Astrocyte of the cerebellum (primary cell): ENCODE data around the gene GJC2.

Experiments
- DNase-seq: peaks from one replicate; pipeline ENCODE4 v3.0.0-alpha.2; 2011; ENCODE audit warnings: low read depth
- H3K4me3 ChIP-seq: 2 replicates; pipeline ENCODE4 v1.5.1; 2011; ENCODE audit warnings: mild to moderate bottlenecking, low read depth, low read length, moderate library complexity
- in situ Hi-C: cut with HindIII; loops from 2 replicates; pipeline ENCODE4 v1.10.0; 2017; ENCODE audit warnings: low sequenced_read_pairs
- TF ChIP-seq, protein P1 (sequence below): IDR thresholded peaks from 2 replicates; pipeline ENCODE4 v1.5.1; 2012; ENCODE audit warnings: low read length, low read depth, moderate library complexity, mild to moderate bottlenecking; ENCODE audit errors: missing control alignments

The GJC2 gene

DNA sequence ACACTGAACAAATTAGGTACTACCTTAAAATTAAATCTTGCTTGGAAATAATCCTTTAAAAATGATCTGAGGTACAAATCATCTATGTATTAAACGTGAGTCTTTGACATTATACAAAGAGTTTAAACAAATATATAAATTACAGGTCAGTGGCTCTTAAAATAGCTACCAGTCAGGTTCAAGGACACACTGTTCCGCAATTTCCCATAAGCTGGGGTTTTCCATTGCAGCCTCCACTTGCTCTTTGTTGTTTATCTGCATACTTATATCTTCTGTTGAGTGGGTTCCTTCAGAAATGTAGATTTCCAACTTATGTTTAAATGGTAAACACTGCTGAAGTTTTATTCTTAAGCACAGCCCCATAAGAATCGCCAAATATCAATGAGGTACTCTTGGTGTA is 34.9 kb upstream of the GJC2 start:
- TF ChIP-seq, protein P1, sequence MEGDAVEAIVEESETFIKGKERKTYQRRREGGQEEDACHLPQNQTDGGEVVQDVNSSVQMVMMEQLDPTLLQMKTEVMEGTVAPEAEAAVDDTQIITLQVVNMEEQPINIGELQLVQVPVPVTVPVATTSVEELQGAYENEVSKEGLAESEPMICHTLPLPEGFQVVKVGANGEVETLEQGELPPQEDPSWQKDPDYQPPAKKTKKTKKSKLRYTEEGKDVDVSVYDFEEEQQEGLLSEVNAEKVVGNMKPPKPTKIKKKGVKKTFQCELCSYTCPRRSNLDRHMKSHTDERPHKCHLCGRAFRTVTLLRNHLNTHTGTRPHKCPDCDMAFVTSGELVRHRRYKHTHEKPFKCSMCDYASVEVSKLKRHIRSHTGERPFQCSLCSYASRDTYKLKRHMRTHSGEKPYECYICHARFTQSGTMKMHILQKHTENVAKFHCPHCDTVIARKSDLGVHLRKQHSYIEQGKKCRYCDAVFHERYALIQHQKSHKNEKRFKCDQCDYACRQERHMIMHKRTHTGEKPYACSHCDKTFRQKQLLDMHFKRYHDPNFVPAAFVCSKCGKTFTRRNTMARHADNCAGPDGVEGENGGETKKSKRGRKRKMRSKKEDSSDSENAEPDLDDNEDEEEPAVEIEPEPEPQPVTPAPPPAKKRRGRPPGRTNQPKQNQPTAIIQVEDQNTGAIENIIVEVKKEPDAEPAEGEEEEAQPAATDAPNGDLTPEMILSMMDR = no peak
- no peak overlapping the region for H3K4me3 ChIP-seq
- in situ Hi-C loops = no loop called here
- no peak for DNase-seq

DNA sequence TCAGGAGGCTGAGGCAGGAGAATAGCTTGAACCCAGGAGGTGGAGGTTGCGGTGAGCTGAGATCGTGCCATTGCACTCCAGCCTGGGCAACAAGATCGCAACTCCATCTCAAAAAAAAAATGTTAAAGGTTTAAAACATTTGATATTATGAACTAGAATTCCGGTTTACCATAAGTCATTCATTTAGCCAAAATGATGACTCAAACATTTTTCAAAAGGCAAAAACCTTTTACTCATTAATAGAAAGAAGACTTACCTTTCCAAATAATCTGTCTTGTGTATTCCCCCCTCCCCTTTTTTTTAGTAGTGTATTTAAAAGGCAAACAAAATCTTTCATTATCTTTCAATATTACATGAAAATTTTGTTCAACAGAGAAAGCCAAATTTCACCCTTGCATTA is 32.4 kb upstream of the GJC2 start:
- no peak overlapping the region for H3K4me3 ChIP-seq
- in situ Hi-C loops = no loop called here
- TF ChIP-seq, protein P1 = no peak
- no peak for DNase-seq

DNA sequence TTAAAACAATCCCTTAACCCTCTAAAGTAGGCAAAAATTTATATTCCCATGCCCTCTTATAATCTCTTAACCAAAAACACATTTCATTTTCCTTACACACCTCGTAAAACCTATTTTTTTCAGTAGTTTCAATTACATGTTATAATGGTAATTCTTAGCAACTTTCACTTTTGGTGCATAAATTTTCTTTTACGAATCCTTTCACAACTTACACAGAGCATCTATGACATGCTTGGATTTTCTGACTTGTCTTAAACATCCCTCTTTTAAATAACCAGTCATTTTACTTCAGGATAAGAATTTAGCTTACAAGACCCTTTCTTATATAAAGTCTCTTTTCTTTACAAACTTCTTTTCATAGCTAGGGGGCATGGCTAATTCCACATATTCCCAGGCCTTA is 31.7 kb upstream of the GJC2 start:
- H3K4me3 ChIP-seq = no peak overlapping the region
- DNase-seq = no peak
- TF ChIP-seq, protein P1 = no peak
- in situ Hi-C loops = no loop called here

DNA sequence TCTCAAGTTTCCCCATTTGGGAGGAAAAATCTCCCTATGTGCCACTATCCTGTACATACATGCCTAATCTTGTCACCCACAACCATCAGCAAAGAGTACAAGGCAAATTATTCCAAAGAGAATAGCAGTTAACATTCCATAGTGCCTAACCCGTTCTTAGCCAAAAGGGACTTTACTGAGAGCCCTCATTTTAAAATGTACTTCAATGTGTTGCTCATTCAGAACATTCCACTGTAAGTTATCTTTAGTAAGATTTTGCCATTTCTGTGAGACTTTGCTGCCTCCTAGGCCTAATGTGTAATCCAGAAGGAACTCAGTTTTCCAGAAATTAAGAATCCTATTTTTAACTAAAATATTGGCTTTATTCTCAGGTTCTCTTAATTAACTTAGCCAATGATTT is 29.4 kb upstream of the GJC2 start:
- no peak overlapping the region for H3K4me3 ChIP-seq
- TF ChIP-seq, protein P1 = no peak
- no peak for DNase-seq
- in situ Hi-C loops = loop anchor here (10.0 kb wide), 1 partner anchor 64 kb away; no protein-coding TSS in a partner anchor

DNA sequence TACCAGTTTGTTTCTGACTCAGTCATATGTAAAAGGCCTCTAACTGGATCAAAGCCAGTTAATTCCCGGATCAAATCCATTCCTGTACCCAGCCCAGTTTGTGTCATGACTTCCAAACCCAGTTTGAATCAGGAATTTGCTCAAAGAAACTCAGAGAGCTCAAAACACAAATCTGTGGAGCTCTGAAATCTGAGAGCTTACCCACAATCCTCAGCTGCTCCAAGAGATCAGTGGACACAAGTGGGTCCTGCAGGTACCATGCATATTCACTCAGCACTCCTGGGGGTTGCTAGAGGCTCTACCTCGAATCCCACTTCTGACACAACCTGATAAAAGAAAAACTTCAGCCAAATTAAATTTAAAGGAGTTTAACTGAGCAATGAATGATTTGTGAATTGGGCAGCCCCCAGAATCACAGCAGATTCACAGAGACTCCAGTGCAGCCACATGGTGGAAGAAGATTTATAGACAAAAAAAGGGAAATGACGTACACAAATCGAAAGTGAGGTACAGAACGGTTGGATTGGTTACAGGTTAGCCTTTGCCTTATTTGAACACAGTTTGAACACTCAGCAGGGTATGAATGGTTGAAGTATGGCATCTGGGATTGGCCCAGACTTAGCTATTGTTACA is 28.8 kb upstream of the GJC2 start:
- TF ChIP-seq, protein P1 = no peak
- H3K4me3 ChIP-seq = no peak overlapping the region
- in situ Hi-C loops = loop anchor here (10.0 kb wide), 1 partner anchor 64 kb away; no protein-coding TSS in a partner anchor
- DNase-seq = no peak

DNA sequence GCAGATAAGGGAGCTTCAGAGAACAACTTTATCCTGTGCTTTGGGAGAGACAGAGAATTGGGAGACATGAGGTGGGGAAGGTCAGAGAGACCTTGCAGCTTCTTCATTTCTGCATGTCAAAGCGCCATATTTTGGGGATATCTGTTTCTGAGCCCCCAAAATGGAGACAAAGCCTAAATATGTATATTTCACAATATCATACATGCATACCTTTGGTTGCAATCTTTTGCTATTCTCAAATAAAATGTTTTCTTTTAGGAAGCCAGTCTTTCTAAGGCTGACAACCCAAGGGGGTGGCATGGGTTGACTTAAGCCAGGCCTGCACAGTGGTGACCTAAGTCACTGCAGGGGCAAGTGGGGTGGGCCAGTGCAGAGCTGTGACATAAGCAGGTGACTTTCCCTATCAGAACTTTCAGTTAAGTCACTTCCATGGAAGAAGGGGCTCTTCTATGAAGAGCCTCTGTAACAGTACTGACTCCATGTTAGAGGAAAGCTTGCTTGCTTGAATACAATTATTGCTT is 26.7 kb upstream of the GJC2 start:
- in situ Hi-C loops = loop anchor here (10.0 kb wide), 1 partner anchor 62 kb away; no protein-coding TSS in a partner anchor
- no peak for DNase-seq
- H3K4me3 ChIP-seq = no peak overlapping the region
- TF ChIP-seq, protein P1 = no peak

DNA sequence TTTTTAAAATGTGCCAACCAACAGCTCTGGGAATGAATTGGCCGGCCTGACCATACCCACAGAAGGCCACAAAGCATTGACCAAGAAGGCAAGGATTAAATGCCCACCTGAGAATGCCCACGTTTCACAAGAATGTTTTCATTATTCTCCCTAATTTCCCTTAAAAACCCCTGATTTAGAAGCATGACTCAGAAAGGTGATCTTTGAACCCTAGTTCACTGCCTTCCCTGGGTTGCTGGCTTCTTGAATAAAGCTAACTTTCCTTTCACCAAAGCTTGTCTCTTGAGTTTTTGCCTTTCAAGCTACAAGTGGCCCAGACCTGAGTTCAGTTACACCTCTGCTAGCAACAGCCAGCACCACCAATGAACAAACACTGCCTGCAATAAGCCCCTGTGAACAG is 26.2 kb upstream of the GJC2 start:
- TF ChIP-seq, protein P1 = no peak
- H3K4me3 ChIP-seq = no peak overlapping the region
- no peak for DNase-seq
- in situ Hi-C loops = loop anchor here (10.0 kb wide), 1 partner anchor 61 kb away; no protein-coding TSS in a partner anchor
